GM23338 (cell line): Measurements from ENCODE around the gene TBX19. TPM values are rescaled to one million over a fixed set of nuclear protein-coding genes. Genes with fewer than 3 reads are reported as not detected.

Source experiments
- CREB1 ChIP-seq: fragments of 250-450 bp; sonication (Bioruptor Pico); IDR thresholded peaks from 2 replicates; pipeline ENCODE4 v1.5.0; 2020; ENCODE audit warnings: low read depth, mild to moderate bottlenecking, moderate library complexity
- EZH2 ChIP-seq: fragments of 200-600 bp; sonication (generic); IDR thresholded peaks from one replicate; pipeline ENCODE4 v1.8.0; 2017; ENCODE audit warnings: antibody characterized with exemption, mild to moderate bottlenecking, low read depth; ENCODE audit not compliant: unreplicated experiment
- JUNB ChIP-seq: IDR thresholded peaks from one replicate; pipeline ENCODE4 v1.6.1; 2016; ENCODE audit warnings: antibody characterized with exemption; ENCODE audit not compliant: unreplicated experiment
- NANOG ChIP-seq: IDR thresholded peaks from 2 replicates; pipeline ENCODE4 v1.6.1; 2016; ENCODE audit warnings: antibody characterized with exemption, borderline replicate concordance
- POLR2AphosphoS5 ChIP-seq: IDR thresholded peaks from 2 replicates; pipeline ENCODE4 v1.6.1; 2016; ENCODE audit warnings: antibody characterized with exemption, low read depth
- ZNF114 ChIP-seq: fragments of 250-450 bp; sonication (Bioruptor Pico); IDR thresholded peaks from 2 replicates; pipeline ENCODE4 v1.5.0; 2020; ENCODE audit warnings: mild to moderate bottlenecking, moderate library complexity
- ZNF462 ChIP-seq: fragments of 250-450 bp; sonication (Bioruptor Pico); IDR thresholded peaks from 2 replicates; pipeline ENCODE4 v1.5.0; 2020; ENCODE audit warnings: mild to moderate bottlenecking, moderate library complexity
- polyA plus RNA-seq: library from polyadenylated mRNA; unstranded; fragments of >200 nt; fragmentation: Nextera tagmentation; extraction: Ambion mirVana; gene quantifications from 2 replicates; pipeline ENCODE4 v1.2.1, GENCODE V29; 2016
- total RNA-seq: library from RNA; depleted of rRNA; stranded (reverse); fragments of >200 nt; shearing (Covaris generic); gene quantifications from 2 replicates; pipeline ENCODE4 v1.2.3, GENCODE V29; 2014
- TF ChIP-seq, protein P1 (sequence below), 2 experiments: fragments of 200-600 bp in 1 of 2; sonication (generic) in 1 of 2; conservative IDR thresholded peaks; 2 replicates each; pipeline versions ENCODE4 v1.5.1 to v1.6.1; 2016 to 2017; ENCODE audit warnings: antibody characterized with exemption in 2 of 2, low read depth in 2 of 2, mild to moderate bottlenecking in 2 of 2, moderate library complexity in 1 of 2

TBX19 gene
- total and polyA plus RNA-seq, 2 experiments from 2014 or later = 0.76 to 1.1 TPM

DNA sequence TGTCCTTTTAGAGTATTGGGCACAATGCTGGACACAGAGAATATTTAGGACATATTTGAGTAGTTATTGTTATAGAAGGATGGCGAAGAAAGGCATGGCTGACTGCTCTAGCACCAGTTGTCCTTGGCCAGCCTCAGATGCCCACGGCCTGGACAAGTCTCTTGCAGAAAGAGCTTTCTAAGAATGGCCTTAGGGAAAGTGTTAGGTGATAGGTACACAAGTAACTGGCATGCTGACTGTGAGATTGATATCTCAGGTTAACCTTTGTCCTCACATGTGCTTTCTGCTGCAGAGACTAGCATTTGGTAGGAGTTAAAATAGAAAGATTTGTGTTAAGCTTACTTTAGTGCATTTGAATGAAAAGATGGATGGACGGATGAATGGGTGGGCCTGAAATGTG lies 44.7 kb upstream of the TBX19 start (continued):
- TF ChIP-seq, protein P1, sequence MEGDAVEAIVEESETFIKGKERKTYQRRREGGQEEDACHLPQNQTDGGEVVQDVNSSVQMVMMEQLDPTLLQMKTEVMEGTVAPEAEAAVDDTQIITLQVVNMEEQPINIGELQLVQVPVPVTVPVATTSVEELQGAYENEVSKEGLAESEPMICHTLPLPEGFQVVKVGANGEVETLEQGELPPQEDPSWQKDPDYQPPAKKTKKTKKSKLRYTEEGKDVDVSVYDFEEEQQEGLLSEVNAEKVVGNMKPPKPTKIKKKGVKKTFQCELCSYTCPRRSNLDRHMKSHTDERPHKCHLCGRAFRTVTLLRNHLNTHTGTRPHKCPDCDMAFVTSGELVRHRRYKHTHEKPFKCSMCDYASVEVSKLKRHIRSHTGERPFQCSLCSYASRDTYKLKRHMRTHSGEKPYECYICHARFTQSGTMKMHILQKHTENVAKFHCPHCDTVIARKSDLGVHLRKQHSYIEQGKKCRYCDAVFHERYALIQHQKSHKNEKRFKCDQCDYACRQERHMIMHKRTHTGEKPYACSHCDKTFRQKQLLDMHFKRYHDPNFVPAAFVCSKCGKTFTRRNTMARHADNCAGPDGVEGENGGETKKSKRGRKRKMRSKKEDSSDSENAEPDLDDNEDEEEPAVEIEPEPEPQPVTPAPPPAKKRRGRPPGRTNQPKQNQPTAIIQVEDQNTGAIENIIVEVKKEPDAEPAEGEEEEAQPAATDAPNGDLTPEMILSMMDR (conservative IDR thresholded peaks at IDR 0.05; ENCODE audit: low read depth in 2 of 2) = no peak
- TF ChIP-seq POLR2AphosphoS5 (no peak), CREB1 (CRISPR knock-in tag) (no peak), ZNF114 (no peak), NANOG (no peak), JUNB (no peak), ZNF462 (CRISPR knock-in tag) (no peak), EZH2 (no peak)
